ENCODE data around the gene MIER2.

Gene MIER2

GRCh38 chr19:377801-378581 is 33.4 kb upstream of the MIER2 start:
- no peak for DNase-seq

- DNase-seq: no peak
These were observed 31.5 kb upstream of the MIER2 start for GRCh38 chr19:376111-376470.

- no peak for DNase-seq
These were observed 31.0 kb upstream of the MIER2 start for GRCh38 chr19:375395-376110.

- no peak for DNase-seq
These were observed 30.3 kb upstream of the MIER2 start for GRCh38 chr19:374886-375235.

- no peak for DNase-seq
These were observed 29.7 kb upstream of the MIER2 start for GRCh38 chr19:374183-374885.

GRCh38 chr19:373391-374182 is 29.0 kb upstream of the MIER2 start:
- no peak for DNase-seq

GRCh38 chr19:372306-372890 is 27.8 kb upstream of the MIER2 start:
- DNase-seq: no peak

GRCh38 chr19:371501-372168 is 27.0 kb upstream of the MIER2 start:
- DNase-seq: no peak

- no peak for DNase-seq
These were observed 26.2 kb upstream of the MIER2 start for GRCh38 chr19:370641-371330.

GRCh38 chr19:369876-370275 is 25.3 kb upstream of the MIER2 start:
- DNase-seq: no peak

GRCh38 chr19:369256-369655 is 24.7 kb upstream of the MIER2 start:
- DNase-seq: no peak

GRCh38 chr19:368630-369024 is 24.0 kb upstream of the MIER2 start:
- no peak for DNase-seq

- no peak for DNase-seq
These were observed 23.5 kb upstream of the MIER2 start for GRCh38 chr19:367963-368629.

GRCh38 chr19:367561-367960 is 23.0 kb upstream of the MIER2 start:
- no peak for DNase-seq

GRCh38 chr19:366951-367350 is 22.4 kb upstream of the MIER2 start:
- DNase-seq: no peak

GRCh38 chr19:366205-366783 is 21.7 kb upstream of the MIER2 start:
- DNase-seq: no peak

- DNase-seq: no peak
These were observed 20.1 kb upstream of the MIER2 start for GRCh38 chr19:364496-365287.

GRCh38 chr19:362683-363082 is 18.1 kb upstream of the MIER2 start:
- DNase-seq: no peak

GRCh38 chr19:362154-362553 is 17.6 kb upstream of the MIER2 start:
- DNase-seq: no peak

- no peak for DNase-seq
These were observed 15.0 kb upstream of the MIER2 start for GRCh38 chr19:359653-359925.
